NCI-H1048 (cell line): Measurements from ENCODE around the gene SEPTIN12.

ENCODE experiments used
- DNase-seq: peaks from one replicate; lab custom pipeline; 2025; lab: John Stamatoyannopoulos, UW

The SEPTIN12 gene

GRCh38 chr16:4783951-4784336 lies 4.2 kb downstream of the SEPTIN12 start:
- no peak for DNase-seq

- DNase-seq, result no peak
Observed at GRCh38 chr16:4783251-4783950, 4.7 kb downstream of the SEPTIN12 start.

GRCh38 chr16:4780235-4780634 lies 7.9 kb downstream of the SEPTIN12 start:
- DNase-seq, result no peak

GRCh38 chr16:4778050-4778392 lies 10.1 kb downstream of the SEPTIN12 start:
- no peak for DNase-seq

- no peak for DNase-seq
Observed at GRCh38 chr16:4777339-4778049, 10.7 kb downstream of the SEPTIN12 start.

- DNase-seq, result no peak
Observed at GRCh38 chr16:4776141-4776705, 11.9 kb downstream of the SEPTIN12 start.

GRCh38 chr16:4775005-4775404 lies 13.1 kb downstream of the SEPTIN12 start:
- DNase-seq, result no peak

- DNase-seq, result no peak
Observed at GRCh38 chr16:4772351-4772750, 15.8 kb downstream of the SEPTIN12 start.

- DNase-seq, result no peak
Observed at GRCh38 chr16:4771646-4772045, 16.5 kb downstream of the SEPTIN12 start.

GRCh38 chr16:4769306-4769638 lies 18.9 kb downstream of the SEPTIN12 start:
- no peak for DNase-seq

GRCh38 chr16:4768549-4769305 lies 19.4 kb downstream of the SEPTIN12 start:
- DNase-seq, result peak; percentile 43

GRCh38 chr16:4767872-4768548 lies 20.1 kb downstream of the SEPTIN12 start:
- no peak for DNase-seq

- DNase-seq, result peak; percentile 65
Observed at GRCh38 chr16:4766875-4767628, 21.1 kb downstream of the SEPTIN12 start, which contains the start of gene ZNF500. Gene ZNF500, minus strand, starts transcription at chr16:4767162. Its CDS starts 1,184 bp downstream, at chr16:4765978.

- no peak for DNase-seq
Observed at GRCh38 chr16:4765511-4766474, 22.4 kb downstream of the SEPTIN12 start.

- DNase-seq, result no peak
Observed at GRCh38 chr16:4763791-4764190, 24.4 kb downstream of the SEPTIN12 start.

- no peak for DNase-seq
Observed at GRCh38 chr16:4762205-4762604, 25.9 kb downstream of the SEPTIN12 start.

GRCh38 chr16:4760221-4760910 lies 27.8 kb downstream of the SEPTIN12 start:
- no peak for DNase-seq

- DNase-seq, result no peak
Observed at GRCh38 chr16:4755687-4756086, 32.5 kb downstream of the SEPTIN12 start.

- no peak for DNase-seq
Observed at GRCh38 chr16:4754865-4755264, 33.3 kb downstream of the SEPTIN12 start.

GRCh38 chr16:4753227-4753626 lies 34.9 kb downstream of the SEPTIN12 start:
- no peak for DNase-seq
